ENCODE measurements around the gene CHL1.

- no peak for TF ChIP-seq EZH2 (IDR thresholded peaks at IDR 0.05; ENCODE audit: borderline replicate concordance, low read depth, low read length, severe bottlenecking)
- TF ChIP-seq, protein P1, sequence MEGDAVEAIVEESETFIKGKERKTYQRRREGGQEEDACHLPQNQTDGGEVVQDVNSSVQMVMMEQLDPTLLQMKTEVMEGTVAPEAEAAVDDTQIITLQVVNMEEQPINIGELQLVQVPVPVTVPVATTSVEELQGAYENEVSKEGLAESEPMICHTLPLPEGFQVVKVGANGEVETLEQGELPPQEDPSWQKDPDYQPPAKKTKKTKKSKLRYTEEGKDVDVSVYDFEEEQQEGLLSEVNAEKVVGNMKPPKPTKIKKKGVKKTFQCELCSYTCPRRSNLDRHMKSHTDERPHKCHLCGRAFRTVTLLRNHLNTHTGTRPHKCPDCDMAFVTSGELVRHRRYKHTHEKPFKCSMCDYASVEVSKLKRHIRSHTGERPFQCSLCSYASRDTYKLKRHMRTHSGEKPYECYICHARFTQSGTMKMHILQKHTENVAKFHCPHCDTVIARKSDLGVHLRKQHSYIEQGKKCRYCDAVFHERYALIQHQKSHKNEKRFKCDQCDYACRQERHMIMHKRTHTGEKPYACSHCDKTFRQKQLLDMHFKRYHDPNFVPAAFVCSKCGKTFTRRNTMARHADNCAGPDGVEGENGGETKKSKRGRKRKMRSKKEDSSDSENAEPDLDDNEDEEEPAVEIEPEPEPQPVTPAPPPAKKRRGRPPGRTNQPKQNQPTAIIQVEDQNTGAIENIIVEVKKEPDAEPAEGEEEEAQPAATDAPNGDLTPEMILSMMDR (IDR thresholded peaks at IDR 0.05; ENCODE audit: borderline replicate concordance, extremely low read depth, low read length, poor library complexity, severe bottlenecking) = no peak
Measured at GRCh38 chr3:364287-364686, 167.7 kb downstream of the CHL1 start.

All from DND-41 (cell line).